GM12875 (cell line): Measurements from ENCODE around the gene TBC1D7.

ENCODE experiments used
- H3K4me3 ChIP-seq: one replicate; pipeline ENCODE4 v1.5.1; 2011; ENCODE audit warnings: low read depth, low read length, control low read depth
- CTCF ChIP-seq: IDR thresholded peaks from 2 replicates; pipeline ENCODE4 v1.5.1; 2011; ENCODE audit warnings: low read depth, mild to moderate bottlenecking, control low read depth, inconsistent platforms, low read length, moderate library complexity, borderline replicate concordance; ENCODE audit not compliant: insufficient read depth

Gene TBC1D7

GRCh38 chr6:13305791-13306190, 22.5 kb downstream of the TBC1D7 start:
- TF ChIP-seq CTCF, result no peak
- no peak overlapping the region for H3K4me3 ChIP-seq

- TF ChIP-seq CTCF, result no peak
- H3K4me3 ChIP-seq, result no peak overlapping the region
Observed at GRCh38 chr6:13305288-13305687, 23.0 kb downstream of the TBC1D7 start.

GRCh38 chr6:13304580-13305260, 23.6 kb downstream of the TBC1D7 start:
- TF ChIP-seq CTCF, result no peak
- H3K4me3 ChIP-seq, result no peak overlapping the region

DNA sequence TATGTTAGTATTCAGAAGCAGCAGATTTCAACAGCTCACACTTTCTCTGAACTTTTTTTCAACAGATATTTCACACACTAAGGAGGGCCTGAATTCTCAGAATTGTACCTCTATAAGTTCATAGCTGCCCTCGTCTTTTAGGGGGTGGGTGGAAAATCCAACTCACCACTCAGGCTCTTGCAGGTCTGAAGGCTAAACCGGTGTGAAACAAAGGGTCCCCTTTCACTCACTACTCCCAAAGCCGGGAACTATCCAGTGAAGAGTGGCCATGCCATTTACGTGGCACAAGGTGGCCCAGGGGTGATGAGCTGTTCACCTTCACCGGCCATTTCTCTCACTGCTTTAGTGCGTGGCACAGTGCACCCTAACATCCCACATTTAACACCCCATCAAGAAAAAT, 24.2 kb downstream of the TBC1D7 start:
- no peak for TF ChIP-seq CTCF
- no peak overlapping the region for H3K4me3 ChIP-seq

GRCh38 chr6:13303668-13304017, 24.7 kb downstream of the TBC1D7 start:
- no peak for TF ChIP-seq CTCF
- no peak overlapping the region for H3K4me3 ChIP-seq

DNA sequence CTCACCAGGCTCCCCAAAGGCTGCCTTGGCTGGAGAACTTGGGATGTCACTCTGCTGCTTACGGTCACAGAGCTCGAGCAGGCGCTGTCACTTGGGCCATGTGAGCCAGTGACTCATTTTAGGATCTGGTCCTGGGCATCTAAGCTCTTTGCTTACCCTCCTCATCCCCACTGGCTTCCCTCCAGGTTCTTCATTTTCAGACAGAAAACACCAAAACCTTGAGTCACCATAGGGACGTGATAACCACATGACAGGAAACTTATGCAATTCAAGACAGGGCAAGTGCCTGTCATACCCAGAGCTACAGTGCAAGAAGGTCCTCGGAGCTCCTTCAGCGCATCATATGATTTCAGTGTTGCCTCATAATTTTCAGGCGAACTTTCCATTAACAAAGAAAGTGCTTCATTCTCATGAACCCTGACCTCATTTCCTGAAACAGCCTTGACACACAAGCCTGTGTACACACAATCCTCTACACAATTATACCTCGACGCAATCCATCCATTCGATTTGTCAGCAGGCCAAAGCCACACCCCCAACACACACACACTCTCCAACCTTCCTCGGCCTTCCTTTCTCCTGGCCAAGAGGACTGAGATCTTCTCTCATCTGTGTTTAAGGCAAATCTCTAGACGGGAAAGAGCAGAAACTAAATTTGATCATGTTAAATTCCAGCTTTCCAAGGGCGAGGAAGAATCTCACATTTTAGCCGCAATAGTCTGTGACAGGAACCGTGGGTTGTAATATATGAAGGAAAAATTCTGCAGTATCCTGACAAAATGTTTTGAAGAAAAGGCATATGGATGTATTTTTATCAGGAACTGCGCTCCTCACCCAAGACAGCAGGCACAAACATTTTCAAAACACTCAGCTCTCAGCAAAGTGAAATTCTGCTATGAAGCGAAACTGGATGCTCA, 25.3 kb downstream of the TBC1D7 start:
- H3K4me3 ChIP-seq, result no peak overlapping the region

More for the DNA sequence above, 25.3 kb downstream of the TBC1D7 start:
- TF ChIP-seq CTCF, result no peak
